NCI-H345 treated with DMSO at 0.1 percent for 48 hours (cell line): ENCODE data around the gene BCKDK.
A peak's percentile ranks its signal among the peaks of the same experiment; 100 is the strongest.
"Not testable (repeated sequence)": the region's sequence is repeated elsewhere in the genome, so short reads cannot be mapped to it uniquely, and the experiment has no call there.

Source experiments
- DNase-seq: peaks from one replicate; lab custom pipeline; 2025; ENCODE audit not compliant: unreplicated experiment; lab: John Stamatoyannopoulos, UW

The BCKDK gene

DNA sequence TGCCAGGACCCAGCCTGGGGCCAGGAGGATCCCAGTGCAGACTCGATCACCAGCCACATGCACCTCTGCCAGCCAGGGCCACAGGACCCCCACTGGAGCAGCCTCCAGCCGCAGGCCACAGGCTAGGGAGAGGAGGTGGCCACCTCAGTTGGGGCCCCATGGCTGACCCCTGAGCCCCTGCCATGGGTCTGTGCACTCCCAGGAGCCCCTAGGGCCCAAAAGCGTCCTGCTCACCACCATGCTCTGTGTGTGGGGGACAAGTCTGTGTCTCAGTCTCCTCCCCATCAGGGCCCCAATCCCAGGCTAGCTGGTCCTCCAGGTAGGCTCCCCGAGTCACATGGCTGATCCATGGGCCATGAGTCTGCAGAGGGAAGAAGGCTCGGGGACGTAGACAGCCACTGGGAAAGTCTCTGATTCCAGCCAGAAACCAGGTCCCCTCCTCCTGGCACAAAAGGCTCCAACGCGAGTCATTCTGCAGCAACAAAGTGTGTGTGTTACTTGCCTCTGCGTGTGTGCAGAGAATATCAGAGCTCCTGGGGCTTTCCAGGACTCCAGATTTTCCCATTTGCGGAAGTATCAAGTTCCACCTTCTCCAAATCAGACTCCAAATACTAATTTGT lies 33.4 kb downstream of the BCKDK start:
- DNase-seq: no peak

DNA sequence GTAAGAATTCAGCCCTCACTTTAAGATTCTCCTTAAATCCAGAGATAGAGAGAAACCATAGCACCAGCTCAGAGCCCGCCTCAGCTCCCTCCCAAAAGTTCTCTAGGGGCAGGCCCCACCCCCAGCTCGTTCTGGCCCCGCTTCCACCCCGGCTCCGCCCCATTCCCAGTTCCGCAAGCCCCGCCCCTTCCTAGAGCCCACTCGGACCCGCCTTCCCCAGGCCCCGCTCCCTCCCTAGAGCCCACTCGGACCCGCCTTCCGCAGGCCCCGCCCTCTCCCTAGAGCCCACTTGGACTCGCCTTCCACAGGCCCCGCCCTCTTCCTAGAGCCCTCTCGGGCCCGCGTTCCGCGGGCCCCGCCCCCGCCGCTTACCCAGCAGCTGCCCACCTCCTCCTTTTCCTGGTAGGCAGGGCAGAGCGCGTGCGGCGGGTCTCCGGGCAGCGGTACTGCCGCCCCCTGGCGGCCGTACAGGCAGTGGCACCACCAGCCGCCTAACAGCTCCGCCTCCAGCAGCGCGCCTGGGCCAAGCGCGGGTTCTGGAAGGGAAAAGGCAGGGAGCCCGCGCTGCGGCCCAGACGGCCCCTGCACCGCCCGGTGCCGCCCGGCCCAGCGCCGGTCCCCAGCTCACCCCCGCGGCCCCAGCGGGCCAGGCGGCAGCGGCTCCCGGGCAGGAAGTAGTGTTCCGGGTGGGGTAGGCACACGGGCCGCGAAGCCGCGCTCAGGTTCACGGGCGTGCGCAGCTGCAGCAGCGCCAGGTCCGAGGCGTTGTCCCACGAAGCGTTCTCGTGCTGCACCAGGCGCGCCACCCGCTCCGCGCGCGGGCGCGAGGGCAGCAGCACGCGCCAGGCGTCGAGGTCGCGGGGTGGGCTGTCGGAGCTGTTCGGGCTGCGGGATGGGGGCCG lies 34.2 kb downstream of the BCKDK start:
- peak; percentile 99 for DNase-seq

DNA sequence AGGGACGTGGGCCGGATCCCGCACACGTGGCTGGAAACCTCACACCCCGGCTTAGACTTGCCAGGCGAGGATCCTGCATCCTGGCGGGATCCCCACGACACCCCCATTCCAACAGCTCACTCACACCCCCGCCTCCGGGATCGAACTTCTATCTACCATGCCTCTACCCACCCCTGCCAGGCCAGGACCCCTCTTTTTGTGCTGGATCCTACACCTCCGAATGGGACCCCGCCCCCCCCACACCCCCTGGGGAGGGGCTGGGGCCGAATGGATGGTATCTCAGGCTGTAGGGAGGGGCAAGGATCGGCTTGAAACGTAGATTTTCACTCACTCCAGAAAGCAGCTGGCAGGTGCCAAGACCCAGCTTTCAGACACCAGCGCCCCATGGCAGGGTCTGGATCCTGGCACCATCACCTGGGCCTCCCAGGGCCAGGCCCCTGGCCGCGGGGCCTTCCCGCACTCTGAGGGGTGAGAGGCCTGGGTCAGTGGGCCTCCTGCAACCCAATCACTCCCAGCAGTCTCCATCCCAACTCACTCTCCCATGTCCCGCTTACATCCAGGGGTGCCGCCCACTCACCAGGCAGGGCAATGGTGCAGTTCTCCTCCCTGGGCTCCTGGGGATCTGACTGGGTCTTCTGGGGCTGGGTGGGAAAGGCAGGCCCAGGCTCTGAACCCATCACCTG lies 35.0 kb downstream of the BCKDK start:
- no peak for DNase-seq

DNA sequence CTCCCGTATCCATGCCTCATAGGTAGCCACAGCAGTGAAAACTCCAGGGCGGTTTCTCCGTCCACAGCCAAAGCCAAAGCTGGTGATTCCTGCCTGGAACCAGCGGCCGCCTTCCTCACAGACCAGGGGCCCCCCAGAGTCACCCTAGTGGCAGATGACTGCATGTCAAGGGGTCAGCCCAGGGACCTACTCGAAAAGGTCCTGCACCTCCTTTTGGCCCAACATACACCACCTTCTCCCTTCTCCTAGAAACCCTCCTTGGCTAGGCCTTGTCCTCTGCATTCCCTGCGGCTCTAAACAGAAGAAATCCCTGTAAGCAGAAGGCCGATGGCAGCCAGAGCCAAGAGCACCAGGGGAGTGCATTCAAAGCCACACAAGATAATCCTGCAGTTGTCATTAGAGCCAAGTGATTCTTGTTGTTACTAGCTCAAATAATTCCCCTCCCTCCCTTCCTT lies 35.5 kb downstream of the BCKDK start:
- DNase-seq: no peak

DNA sequence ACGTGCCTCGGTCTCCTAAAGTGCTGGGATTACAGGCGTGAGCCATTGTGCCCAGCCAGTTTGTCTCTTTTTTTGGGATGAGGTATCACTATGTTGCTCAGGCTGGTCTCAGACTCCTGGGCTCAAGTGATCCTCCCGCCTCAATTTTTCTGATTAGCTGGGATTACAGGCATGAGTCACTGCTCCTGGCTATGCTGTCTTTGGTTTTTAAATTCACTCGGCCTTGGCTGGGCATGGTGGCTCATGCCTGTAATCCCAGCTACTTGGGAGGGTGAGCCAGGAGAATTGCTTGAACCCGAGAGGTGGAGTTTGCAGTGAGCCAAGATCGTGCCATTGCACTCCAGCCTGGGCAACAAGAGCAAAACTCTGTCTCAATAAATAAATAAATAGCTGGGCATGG lies 36.2 kb downstream of the BCKDK start:
- not testable (repeated sequence) for DNase-seq

DNA sequence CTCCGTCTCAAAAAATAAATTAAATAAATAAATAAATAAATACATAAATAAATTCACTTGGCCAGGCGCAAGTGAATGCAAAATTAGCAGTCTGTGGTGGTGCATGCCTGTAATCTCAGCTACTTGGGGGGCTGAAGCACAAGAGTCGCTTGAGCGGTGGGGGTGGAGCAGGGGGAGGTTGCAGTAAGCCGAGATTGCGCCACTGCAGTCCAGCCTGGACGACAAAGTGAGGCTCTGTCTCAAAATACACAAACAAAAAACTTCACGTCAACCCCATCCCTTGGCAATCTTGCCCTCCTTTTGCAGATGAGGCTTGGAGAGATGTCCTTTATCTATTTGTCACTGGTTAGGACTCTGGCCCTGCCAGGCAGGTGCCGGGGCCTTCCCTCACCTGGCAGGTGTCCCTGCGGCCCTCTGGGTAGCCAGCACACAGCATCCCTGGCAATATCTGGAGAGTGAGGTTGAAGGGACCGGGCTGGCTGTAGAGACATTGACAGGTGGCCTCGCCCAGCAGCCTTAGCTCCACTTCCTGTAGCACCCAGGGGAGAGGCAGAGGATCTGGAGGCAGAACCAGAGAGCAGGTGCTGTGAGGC lies 37.3 kb downstream of the BCKDK start:
- DNase-seq: no peak

DNA sequence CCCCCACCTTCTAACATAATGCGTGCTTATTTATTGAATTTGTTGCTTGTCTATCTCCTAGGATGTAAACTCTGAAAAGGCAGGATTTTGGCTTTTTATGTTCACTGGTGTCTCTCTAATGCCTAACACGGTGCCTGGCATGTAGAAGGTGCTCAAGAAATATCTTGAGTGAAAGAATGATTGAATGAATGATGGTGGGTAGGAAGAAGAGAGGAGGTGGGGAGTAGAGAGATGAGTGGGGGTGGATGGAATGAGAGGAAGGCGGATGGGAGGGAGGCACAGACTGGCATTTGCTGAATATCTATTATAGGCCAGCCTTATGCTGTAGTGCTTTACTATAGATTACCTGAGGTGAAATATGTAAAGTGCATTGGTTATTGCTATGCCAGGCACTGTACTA lies 39.4 kb downstream of the BCKDK start:
- no peak for DNase-seq

DNA sequence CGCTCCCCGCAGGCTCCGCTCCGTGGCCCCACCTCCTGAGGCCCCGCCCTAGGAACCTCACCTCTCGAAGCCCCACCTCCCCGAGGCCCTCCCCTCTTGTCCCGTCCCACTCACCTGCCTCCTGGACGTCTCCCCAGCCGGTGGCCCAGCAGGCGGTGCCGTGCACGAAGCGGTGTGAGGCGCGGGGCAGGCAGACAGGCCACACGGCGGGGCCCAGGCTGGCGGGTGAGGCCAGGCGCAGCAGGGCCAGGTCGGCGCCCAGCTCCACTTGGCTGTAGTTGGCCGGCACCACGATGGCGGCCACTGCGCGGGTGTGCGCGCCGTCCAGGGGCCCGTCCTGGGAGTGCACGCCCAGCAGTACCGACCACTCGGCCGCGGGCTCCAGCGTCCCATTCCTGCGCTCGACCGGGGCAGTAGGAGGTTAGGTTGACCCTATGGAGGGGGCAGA lies 40.1 kb downstream of the BCKDK start:
- DNase-seq: no peak

DNA sequence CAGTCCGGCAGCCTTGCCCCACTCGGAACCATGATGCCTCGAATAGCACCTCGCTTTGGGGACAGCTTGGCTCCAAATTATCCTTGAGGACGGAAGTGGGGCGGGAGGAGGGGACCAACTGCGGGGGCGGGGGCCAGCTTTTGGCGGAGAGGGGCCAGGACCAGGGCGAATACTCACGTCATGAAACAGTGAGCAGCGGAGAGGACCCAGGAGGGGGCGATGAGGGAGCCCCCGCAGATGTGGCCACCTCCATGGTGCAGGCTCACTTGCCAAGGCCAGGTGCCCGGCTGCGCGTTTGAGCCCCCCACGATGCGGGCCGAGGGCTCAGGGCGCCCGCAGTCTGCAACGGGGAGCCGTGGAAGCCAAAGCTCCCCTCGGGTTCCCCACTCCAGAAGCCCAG lies 40.7 kb downstream of the BCKDK start:
- no peak for DNase-seq

DNA sequence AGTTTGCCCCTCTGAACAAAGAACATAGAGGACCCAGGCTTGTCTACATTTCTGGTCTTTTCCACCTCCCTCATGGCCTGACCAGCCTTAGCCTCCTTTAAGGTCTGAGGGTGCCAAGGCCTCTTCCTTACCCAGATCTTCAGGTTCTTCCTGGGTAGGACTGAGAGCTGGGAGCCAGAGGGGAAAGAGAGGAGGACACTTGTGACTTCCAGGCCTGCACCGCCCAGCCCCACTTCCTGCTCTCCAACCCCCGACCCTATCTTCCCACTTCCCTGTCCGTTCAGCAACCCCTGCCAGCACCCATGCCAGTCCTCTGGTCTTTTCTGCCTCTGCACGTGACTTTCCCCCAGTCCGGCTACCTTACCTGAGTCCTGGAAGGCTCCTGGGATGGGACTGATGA lies 41.1 kb downstream of the BCKDK start:
- DNase-seq: no peak

DNA sequence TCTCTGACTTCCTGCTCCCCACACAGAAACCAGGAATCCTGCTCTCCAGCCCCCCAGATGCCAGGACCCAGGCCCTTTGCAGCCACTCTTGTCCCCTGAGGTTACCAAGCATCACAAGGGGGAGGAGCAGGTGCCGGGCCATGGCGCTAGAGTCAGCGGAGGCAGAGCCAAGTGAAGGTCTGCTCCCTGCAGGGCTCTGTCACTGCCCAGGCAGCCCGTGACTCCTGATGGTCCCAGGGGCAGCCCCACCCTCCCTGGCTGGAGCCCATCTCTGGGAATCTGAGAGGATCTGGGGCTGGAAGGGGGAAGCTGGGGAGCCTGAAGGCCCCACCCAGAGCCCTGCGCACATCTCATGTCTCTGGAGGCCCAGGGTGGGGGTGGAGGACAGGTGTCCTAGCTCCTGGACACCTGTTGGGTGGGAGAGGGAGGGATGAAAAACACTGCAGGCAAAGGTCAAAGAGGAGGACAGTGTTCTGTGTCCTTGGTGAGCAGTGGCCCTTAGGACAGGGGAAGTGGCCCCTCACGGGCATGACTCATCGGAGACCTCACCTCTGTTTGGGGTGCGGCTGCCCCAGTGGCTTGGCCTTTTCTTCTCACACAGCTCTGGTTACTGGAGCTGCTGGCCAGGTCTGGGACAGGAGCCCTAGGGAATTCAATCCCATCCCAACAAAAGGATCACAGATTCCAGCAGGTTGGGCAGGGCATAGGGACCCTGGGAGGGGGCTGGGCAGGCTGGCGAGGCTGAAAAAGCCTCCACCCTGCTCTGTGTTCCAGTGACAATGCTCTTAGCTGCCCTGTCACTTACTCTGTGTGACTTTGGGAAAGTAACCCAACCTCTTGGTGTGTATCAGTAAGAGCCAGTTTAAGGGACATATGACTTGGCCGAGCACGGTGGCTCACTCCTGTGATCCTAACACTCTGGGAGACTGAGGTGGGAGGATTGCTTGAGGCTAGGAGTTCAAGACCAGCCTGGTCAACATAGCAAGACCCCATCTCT lies 42.0 kb downstream of the BCKDK start, which contains the start of gene PRSS36:
TSS of gene PRSS36 (minus strand) at position 173 of the 997 bp plus-strand sequence. CDS start at position 142, 31 bp downstream.
- no peak for DNase-seq

DNA sequence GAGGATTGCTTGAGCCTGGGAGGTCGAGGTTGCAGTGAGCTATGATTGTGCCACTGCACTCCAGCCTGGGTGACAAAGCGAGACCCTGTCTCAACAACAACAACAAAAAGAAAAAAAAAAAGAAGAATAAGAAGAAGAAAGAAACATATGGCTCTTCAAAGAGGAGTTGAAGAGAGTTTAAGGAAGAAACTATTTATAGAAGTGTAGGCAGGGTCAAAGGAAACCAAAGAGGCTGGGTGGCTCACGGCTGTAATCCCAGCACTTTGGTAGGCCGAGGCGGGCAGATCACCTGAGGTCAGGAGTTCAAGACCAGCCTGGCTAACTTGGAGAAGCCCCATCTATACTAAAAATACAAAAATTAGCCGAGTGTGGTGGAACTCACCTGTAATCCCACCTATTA lies 42.8 kb downstream of the BCKDK start:
- not testable (repeated sequence) for DNase-seq

DNA sequence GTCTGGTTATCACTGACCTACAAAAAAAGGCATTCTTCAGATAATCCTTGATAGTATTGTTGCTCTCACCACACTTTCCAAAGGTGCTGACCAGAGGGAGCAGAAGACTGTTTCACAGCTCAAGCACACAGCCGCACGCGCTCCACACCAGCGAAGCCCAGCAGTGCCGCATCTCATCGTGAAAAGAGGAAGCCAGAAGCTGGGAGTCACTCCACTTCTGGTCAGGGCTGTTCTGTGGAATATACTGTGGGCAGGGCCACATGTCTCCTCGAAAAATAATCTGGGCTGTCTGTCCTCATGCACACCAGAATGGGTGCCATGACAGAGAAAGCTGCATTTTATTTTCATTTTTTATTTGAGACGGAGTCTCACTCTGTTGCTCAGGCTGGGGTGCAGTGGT lies 49.0 kb downstream of the BCKDK start:
- no peak for DNase-seq
